HG03565 (cell line): ENCODE results near the gene NKAIN2.

Source experiments
- ATAC-seq: cut with Tn5 transposase; IDR thresholded peaks from one replicate; pipeline ENCODE4 v1.9.1; 2021; ENCODE audit warnings: mild to moderate bottlenecking, moderate library complexity; ENCODE audit not compliant: unreplicated experiment

The NKAIN2 gene

DNA sequence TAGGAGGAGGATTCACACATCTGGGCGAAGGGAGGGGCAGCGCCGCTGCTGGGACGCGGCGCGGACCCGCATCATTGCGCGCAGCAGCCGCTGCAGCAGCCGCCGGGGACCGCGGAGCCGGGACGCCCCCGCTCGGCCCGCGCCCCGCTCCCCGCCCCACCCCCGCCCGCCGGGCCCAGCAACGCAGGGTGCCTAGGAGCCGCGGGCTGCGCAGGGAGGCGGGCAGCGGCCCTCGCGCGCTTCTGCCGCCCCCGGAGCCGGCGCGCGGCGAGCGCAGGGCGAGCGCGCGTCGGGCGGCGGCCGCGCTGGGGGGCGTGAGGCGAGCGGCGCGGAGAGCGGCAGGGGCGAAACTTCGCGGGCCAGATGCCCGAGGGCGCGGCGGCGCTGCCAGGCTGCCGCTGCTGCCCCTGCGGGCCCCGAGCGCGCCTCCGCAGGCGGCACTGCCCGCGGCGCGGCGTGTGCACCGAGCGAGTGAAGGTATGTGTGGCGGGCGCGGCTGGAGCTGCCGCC is at the start of gene NKAIN2:
Gene NKAIN2, plus strand, starts transcription at position 362 of the 510 bp plus-strand sequence.
- no peak for ATAC-seq

DNA sequence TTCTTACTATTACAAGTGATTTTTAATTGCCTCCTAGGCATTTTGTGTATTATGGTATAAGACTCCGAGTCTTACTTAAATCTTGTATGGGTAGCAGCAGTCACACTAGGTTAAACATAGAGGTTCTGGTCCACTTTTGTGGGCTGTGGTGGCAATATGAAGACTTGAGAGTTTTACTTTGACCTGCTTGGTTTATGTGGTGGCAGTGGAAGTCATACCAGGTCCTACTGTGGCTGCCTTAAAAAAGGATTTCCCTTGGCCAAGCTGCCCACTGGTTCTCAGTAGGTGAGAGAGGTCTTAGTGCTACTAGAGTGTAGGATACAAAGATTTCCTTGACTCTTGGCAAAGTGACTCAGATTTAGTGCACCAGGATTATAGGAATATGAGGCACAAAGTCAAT is 44.2 kb upstream of the NKAIN2 start:
- no peak for ATAC-seq

DNA sequence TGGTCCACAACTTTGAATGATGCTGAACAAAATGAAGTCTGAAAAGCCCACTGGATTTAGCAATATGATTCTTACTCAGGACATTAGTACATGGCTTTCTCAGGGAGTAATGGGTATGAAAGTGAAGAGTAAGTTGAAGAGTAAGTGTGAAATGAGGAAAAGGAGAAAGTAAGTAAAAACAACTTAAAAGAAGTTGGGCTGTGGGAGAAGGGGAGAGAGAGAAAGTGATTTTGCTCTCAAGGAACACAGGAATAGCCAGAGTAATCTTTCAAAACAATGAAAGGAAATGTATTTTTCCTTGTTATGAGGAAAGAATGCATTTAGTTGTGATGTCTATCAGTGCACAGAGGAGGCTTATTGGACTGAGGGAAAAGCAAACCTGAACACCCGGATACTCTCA is 39.8 kb upstream of the NKAIN2 start:
- no peak for ATAC-seq

DNA sequence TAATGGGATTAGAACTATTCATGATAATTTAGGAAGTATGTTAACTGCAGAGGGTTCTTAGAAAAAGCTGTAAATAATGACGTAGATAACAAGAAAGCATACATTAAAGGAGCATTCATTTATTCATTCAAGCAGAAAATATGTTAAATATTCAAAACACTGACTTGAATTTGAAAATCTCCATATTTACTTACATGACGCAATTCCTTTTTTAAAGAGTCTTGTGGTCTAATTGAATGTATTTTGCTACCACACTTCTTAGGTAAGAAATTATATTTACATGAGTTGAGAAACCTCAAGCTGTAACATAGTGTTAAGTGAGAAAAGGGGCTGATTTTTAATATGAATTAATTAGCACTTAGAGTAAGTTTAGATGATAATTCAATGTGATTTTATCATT is 38.9 kb upstream of the NKAIN2 start:
- no peak for ATAC-seq

DNA sequence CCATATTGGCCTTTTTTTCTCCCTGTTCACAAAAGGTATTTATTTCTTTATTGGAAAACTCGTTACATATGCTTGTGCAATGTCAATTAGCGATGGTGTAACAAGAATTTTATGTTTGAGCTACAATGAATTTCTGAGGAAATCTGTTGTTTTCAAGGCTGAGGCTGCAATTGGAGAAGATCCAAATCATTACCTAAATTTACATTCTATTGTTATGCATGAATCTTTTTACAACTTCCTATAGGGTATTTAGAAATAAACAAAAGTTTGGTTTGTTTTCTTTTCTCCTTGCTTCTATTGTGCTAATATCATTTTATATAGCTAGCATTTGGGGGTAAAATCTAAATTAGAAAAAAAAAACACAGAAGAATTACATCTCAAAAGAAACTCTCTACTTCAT is 34.7 kb upstream of the NKAIN2 start:
- no peak for ATAC-seq

DNA sequence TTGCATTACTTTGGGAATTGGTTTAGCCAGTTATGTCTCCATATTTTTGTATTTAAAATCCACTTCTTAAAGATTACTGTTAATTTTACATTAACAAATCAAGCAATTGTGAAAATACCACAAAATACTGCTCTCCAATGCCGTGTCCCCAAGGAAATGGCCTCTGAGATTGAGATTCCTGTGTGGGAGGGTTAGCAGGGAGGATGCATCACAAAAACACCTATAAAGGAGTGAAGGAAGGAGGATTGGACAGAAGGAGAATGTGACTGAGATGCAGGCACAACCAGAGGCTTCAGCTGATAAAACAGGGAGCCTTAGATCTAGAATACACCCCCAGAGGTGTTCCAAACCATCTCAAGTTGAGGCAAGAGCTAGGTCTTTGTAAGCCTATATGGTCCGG is 34.2 kb upstream of the NKAIN2 start:
- no peak for ATAC-seq

DNA sequence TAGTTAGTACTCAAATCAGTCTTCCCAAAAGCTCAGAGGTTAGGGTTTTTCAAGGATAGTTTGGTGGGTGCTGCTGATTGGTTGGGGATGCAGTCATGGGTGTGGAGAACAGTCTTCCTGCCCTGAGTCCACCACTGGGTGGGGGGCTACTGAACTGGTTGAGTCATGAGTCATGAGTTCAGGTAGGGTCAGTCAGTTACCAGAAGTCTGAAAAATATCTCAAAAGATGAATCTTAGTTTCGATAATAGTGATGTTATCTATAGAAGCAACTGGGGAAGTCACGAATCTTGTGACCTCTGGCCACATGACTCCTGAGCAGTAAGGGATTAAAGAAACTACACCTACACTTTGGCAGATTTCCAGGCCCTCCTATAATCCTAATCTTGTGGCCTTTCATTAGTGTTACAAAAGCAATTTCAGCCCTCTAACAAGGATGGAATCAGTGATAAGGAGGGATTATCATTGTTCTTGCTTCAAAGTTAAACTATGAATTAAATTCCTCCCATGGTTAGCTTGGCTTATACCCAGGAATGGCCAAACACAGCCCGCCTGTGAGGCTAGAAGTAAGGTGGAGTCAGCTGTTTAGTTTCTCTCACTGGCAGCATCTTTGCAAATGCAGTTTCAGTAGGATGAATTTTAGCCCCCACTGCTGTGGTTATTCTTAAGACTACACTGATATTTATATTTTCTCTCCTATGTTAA is 33.3 kb upstream of the NKAIN2 start:
- peak; percentile 69 for ATAC-seq

DNA sequence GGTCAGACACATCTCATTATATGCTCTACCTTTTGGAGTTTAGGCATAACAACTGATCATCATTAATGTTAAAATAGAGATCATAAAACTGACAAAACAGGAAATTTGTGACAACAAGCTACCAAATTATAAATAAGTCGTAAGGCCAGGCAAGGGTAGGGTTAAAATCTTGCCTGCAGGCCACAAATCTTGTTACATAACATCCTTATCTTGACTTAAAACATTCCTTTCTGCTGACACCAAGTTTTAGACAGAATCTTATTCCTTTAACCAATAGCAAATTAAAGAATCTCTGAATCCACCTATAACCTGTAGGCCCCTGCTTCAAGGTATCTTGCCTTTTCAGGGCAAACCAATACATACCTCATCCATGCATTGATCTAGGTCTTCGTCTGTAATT is 32.5 kb upstream of the NKAIN2 start:
- ATAC-seq = no peak

DNA sequence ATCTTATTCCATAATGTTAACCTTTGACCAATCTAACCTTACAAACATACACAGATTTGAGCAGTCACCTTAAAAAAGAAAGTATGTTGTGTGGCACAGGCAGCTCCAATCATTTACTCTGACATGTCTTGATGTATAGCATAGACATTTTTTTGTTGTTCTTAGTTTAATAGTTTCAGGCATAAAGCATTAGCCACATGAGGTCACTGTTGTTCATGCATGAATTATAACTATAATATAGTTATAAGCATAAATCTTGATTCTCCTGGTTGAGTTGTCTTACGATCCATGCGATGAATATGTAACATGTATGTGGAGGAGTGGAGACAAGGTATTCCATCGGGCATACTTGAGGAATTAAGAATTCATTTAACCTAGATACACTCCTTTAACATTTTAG is 26.1 kb upstream of the NKAIN2 start:
- no peak for ATAC-seq

DNA sequence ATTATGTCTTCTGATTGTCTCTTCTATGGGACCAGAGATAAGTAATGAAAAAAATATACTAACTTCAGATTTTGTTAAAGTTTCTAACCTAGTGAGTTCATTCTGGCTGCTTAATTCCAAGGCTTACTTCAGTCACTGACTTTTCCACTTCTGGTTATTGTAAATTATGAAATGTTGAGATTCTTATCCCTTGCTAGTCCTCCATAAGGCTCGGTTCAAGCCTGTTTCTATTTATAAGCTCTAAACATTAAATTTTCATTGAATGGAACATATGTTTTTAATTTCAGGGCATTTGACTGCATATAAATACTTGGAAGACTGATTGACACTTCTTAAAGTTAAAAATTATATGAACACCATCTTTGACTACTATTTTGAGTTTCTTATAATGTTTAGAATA is 23.6 kb upstream of the NKAIN2 start:
- ATAC-seq = no peak

DNA sequence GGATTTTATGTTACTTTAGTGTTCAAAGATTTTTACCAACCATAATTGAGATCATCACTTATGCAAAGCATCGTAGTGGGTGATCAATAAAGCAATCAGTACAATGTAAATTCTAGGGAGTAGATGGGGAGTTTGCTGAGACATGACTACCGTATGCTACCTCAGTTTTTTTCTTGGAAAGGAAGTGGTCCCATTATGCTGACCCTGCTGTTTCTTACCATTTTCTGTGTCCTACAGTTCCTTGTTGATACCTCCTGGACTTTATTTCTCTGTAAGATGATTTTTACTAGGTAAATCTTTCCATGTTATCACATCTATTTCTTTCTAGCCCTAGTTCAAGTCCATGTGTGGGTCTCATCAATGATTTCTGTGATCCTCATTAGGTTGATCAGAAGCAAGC is 19.3 kb upstream of the NKAIN2 start:
- ATAC-seq = no peak

DNA sequence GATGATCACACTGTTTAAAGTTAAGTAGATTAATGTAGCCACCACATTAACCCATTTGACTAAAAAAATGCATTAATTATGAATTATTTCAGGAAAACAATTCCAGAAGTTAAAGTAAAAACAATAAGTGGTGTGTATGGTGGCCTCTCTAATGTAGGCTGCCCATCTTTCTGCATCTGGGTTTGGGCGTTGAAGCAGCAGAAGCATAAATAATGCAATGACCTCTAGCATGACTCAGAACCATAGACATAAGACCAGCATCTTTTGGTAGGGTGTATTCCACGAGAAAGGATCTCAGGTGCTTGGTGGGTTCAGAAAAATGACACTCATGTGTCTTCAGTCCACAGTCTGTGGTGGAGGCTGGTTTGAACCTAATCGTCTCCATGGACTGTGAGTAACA is 18.6 kb upstream of the NKAIN2 start:
- no peak for ATAC-seq

DNA sequence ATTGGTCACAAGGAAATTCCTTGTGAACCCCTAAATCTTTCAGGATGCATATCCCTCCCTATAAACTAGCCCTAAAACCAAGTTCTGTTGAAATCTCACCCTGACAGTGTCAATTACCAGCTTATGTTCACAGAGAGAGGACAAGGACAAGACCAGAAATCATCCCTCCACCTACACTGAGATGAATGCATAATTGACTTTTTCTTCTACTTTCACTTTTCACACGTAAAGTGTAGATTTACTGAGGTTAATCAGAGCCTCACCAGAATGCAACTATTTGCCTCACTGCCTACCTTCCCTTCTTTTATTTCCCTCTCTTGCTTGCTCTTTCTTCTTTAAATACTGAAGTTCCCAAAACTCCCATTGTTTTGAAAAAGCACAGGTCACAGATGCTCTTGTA is 15.3 kb upstream of the NKAIN2 start:
- ATAC-seq = peak; percentile 64

DNA sequence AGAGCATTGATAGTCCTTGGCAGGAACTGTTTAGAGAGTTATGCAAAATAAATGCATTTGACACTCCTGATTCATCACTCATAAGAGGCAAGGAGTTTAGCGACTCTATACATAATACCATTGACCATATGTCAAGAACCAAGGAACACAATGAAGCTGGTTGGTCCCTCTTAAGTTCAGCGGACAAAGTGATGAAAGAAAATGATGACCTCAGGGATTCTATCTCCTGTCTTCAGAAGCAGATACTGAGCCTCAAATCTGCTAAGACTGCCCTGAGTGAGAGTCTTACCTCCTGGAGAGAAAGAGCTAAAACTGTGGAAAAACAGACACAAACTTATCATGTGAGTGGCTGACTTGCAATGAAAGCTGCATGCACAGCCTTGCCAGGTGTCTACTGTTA is 9.5 kb upstream of the NKAIN2 start:
- no peak for ATAC-seq

DNA sequence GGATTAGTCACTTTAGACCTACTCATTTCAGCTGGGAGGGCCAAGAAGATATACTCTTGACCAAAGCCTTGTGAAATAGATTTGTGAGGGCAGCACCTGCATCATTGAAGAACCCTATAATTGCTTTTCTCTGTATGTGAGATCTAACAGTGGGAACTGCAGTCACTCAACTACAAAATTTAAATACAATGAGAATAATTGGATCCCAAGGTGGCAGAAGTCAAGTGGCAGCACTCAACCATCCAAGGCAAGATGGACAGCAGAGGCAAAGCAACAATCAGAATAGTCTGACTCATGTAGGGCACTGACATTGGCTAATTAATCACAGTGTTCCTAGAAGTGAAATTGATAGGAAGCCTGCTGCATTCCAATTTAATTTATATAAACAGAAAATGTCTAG is 8.9 kb upstream of the NKAIN2 start:
- ATAC-seq = no peak

DNA sequence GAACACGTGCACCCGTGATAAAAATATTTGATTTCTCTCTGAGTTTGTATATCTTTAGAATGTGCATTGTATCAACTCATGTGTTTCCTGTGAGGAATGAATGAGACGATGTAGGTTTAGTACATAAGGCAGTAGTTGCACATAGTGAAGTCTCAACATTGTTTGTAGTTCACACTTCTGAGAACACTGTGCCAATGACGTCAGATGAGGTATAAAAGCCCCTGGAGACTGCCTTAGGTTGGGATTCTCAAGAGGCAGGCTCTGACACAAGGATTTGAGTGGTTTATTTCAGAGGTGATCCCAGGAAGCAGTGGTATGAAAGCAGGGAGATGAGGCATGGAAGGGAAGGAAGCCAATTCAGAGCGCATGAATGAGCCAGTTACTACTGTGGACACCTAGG is 2.6 kb upstream of the NKAIN2 start:
- no peak for ATAC-seq

DNA sequence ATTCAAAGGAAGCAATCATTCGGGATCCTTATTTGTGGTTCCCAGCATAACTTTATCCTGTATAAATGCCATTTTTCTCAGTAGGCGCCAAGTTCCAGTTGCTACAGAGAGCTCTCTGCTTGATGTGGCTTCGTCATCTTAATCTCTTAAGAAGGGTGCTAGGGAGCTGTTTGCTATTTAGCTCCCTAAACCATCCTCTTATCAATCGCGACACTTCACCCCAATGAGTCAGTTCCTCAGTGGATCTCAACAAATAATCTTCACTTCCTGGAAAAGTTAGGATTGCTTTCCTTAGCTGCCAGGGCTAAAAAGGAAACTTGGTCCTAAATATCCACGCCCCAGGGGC is 1.3 kb upstream of the NKAIN2 start:
- peak; percentile 6 for ATAC-seq

DNA sequence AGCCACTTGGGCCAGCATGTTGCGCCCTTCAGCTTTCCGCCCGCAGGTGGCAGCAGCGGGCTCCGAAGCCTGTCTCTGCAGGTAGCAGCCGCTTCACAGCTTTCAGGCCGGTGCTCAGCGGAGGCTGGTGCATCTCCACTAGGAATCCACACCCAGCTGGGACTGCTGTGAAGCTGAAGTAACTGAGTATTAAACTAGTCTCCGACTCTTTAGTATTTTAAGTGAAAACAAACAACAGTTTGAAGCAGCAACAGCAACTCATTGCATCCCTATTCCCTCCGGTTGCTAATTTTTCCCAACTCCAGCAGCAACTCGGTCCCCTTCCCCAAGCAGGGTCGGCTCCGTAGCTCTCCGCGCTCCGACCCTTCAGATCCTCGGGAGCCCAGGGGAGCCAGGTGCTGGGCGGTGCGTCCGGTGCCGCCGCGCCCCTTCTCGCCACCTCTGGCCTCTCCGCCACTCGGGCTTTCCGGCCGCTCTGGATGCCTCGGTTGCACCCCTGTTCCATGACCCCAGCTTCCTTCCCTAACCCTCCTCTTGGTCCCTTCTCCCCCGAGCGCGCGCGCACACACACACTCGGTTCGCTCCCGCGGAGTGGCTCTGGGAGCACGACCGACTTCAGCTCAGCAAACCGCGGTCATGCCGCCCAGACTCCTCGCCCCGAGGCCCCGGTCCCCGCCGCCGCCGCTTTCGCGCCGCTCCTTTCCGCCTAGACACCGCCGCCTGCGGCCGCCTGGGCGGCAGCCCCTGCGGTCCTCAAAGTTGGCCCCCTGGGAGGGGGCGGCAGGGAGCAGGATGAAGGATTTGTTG is 765 bp upstream of the NKAIN2 start:
- peak; percentile 97 for ATAC-seq

DNA sequence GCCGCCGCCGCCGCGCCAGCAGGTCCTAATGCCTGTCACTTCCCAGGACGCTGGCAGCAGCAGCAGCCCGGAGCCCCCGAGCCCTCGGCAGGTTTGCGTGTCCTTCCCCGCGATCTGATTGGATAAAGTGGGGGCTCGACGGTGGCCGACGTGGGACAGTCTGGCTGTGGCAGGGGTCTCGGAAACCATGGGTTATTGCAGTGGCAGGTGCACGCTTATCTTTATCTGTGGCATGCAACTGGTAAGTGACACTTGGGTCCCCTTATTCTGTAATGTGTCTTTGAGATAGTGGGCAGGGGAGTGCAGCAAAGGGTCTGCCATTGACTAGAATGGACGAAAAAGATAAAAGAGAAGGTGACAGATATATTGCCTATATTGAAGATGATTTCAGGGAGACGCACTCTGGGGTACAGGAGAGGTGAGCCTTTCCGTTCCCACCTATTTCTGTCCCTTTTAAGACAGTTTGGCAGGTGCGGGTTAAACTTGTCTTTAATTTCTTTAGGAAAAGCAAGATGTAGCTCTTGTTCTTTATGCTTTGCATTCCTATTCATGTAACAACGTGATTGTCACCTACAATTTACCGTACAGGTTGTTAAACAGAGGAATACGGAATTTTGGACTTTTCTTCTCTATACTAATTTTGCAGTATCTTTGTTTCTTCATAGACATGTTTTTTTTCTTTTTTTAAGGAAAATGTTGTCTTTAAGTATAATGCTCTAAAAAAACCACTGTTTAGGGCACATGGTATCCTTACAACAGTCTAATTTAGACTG is 535 bp downstream of the NKAIN2 start:
- no peak for ATAC-seq

DNA sequence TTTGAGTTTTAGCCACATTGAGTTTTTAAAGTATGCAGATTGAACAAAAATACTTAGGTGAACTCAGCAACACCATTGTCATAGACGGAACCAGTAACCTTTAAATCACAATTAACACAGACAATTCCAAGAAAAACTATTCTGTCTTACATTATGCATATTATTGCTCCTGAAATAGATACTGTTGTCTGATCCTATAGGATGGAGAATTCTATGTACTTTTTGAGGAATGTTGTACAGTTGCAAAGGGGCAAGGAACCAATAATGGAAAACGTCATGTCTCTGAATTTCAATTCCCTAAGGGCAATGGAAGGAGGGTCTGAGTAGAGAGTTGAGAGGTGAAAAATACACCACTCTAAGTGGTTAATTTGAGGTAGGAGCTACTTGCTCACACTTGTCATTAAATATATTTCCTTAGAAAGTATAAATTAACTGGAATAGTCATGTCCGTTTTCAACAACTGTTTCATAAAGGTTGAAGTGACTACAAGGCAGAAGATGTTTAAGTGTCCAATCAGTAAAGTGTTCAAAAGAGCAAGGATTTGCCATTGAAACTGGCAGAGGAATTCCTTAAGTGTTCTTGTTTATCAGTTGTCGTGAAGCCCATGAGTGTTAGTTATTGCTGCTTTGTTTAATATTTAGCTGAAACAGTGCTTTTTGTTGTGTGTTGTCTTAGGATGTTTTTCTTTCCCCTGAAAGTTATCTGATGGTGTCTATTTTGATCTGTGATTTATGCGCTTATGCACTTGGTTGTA is 1.3 kb downstream of the NKAIN2 start:
- ATAC-seq = no peak

DNA sequence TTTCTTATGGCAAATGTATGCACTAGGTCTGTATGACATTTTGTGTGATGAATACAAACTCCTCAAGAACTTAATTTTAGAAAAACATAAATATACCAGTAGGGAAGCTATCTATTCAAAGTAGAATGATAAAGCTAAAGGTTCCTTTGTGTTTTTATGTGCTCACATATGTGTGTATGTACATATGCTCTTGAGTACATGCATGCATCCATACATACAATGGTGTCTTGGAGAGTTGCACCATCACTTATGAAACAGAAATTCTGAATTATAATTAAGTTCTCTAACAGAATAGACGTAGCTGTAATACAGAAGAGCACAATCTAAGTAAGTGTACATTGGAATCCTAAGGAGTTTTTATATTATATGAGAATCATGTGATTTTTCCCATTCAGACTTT is 2.3 kb downstream of the NKAIN2 start:
- ATAC-seq = no peak
